Coronary artery (tissue), 2 donors: Measurements from ENCODE around the gene SLAMF1.

Experiments used
- DNase-seq: peaks from one replicate; pipeline ENCODE4 v3.0.0-alpha.2; 2017; ENCODE audit warnings: low spot score
- H3K27ac ChIP-seq, 2 donors: fragments of 200-600 bp; sonication (generic); one replicate each; pipeline ENCODE4 v1.5.1; 2016 to 2019
- H3K4me3 ChIP-seq: fragments of 200-600 bp; sonication (generic); 2 replicates; pipeline ENCODE4 v1.5.1; 2016; ENCODE audit warnings: mild to moderate bottlenecking, moderate library complexity
- TF ChIP-seq, protein P1 (sequence below): fragments of 200-600 bp; sonication (generic); IDR thresholded peaks from one replicate; pipeline ENCODE4 v1.5.1; 2019; ENCODE audit warnings: antibody characterized with exemption

SLAMF1 gene

DNA sequence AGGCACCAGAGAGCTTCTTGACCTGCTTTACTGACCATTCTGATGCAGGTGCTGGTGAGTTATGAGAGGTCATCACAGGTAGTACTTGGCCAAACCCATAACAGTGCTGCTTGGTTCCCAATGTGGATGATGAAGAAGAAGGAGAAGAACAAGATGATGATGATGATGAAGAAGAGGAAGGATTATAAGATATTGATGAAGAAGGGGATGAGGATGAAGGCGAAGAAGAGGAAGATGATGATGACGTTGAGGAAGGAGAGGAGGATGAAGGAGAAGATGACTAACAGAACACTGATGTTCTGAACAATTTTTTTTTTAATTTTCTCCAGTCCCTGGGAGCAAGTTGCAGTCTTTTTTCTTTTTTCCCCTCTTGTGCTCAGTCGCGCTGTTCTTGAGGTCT lies 23.9 kb upstream of the SLAMF1 start:
- Histone ChIP-seq H3K4me3 (no peak overlapping the region), H3K27ac (no peak overlapping the region)
- TF ChIP-seq, protein P1, sequence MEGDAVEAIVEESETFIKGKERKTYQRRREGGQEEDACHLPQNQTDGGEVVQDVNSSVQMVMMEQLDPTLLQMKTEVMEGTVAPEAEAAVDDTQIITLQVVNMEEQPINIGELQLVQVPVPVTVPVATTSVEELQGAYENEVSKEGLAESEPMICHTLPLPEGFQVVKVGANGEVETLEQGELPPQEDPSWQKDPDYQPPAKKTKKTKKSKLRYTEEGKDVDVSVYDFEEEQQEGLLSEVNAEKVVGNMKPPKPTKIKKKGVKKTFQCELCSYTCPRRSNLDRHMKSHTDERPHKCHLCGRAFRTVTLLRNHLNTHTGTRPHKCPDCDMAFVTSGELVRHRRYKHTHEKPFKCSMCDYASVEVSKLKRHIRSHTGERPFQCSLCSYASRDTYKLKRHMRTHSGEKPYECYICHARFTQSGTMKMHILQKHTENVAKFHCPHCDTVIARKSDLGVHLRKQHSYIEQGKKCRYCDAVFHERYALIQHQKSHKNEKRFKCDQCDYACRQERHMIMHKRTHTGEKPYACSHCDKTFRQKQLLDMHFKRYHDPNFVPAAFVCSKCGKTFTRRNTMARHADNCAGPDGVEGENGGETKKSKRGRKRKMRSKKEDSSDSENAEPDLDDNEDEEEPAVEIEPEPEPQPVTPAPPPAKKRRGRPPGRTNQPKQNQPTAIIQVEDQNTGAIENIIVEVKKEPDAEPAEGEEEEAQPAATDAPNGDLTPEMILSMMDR: no peak
- DNase-seq: no peak

DNA sequence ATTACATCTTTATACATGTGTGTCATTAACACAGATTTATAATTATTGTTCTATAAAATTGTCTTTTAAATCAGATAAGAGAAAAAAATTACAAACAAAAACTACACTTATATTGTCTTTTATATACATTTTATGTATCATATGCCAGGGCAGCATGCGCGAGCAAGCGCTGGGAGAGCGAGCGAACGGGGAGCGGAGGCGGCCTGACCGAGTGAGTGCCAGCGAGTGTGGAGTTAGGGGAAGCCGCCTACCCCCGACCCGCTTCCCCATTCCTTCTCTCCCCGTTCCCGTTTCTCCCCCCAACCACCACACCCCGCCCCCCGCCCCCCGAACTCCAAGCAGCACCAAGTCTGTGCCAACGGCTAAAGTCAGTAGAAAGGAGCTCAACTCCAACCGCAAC lies 23.0 kb upstream of the SLAMF1 start:
- Histone ChIP-seq H3K27ac (no peak overlapping the region), H3K4me3 (no peak overlapping the region)
- DNase-seq: no peak
- TF ChIP-seq, protein P1: no peak

DNA sequence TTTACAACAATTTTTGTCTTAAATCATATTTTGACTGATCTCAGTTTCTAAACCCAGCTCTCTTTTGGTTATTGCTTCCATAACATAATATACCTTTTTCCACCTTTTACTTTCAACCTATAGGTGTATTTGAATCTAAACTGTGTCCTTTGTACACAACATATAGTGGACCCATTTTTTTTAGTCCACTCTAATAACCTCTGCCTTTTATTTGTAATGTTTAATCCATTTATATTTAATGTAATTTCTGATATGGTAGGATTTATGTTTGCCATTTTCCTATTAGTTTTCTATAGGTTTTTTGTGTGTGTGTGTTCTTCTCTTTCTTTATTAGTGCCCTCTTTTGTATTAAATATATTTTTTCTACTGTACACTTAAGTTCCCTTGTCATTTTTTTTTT lies 22.4 kb upstream of the SLAMF1 start:
- Histone ChIP-seq H3K4me3 (no peak overlapping the region), H3K27ac (no peak overlapping the region)
- TF ChIP-seq, protein P1: no peak
- DNase-seq: no peak

DNA sequence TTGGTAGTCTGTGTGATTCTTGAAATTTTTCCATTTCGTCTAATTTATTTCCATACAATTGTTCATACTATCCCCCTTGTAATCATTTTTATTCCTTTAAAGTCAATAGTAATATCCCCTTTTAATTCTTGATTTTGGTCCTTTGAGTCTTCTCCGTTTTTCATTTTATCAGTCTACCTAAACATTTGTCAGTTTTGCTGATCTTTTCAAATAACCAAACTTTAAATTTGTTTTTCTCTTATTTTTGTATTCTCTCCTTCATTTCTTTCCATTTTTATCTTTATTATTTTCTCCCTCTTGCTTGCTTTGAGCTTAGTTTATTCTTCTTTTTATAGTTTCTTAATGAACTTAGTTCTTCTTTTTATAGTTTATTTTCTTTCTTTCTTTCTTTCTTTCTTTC lies 21.1 kb upstream of the SLAMF1 start:
- TF ChIP-seq, protein P1: no peak
- no peak for DNase-seq
- H3K27ac ChIP-seq: no peak overlapping the region
- H3K4me3 ChIP-seq: no peak overlapping the region

DNA sequence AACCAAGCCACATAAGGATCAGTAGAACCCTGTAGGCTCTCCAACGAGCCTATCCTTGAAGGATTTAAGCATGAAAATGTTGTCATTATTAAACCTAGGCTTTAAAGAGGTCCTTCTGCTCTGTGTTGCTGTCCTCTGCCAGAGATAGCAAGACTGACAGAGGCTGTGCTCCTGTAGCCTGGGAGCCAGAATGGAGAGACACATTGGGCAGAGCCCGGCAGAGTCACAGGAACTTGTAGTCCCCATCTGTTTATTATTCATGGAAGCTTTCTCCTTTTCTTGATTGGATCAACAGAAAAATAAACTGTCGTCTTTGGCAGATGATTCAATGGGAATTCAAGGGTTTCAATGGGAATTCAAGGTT lies 19.2 kb upstream of the SLAMF1 start:
- DNase-seq: no peak
- Histone ChIP-seq H3K4me3 (no peak overlapping the region), H3K27ac (peak overlapping the region in 1 of 2 donors; percentile 55)
- TF ChIP-seq, protein P1: no peak

DNA sequence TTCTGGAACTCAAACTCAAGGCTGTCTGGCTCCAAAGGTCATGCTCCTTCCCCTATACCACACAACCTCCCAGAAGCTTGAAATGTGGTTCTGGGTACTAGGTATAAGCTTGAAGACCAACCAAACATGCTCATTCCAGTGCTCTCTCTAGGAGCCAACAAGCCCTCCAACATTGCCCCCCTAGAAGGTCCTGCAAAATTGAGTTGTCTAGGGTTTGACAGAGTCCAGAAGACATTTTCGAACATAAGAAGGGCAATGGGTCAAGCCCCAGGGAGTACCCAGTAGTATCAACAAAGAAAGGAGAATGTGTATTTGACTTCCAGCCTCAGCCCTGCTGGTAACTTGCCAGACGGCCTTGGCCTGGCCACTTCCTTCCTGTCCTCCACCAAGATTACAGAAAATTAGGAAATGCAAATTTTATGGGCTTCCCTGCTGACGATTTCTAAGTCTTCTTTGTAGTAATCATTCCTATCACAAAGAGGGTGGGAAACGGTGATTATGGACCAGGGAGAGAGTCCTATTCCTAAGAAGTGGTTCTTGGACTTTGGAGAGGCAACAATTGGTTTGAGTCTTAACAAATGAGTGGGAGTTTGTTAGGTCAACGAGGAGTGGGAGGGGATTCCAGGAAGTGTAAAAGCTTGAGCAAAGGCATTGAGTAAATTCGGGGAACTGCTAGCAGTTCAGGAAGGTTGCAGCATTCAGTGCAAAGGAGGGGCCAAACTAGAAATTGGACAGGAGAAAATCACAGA lies 18.7 kb upstream of the SLAMF1 start:
- TF ChIP-seq, protein P1: no peak
- Histone ChIP-seq H3K4me3 (no peak overlapping the region), H3K27ac (peak overlapping the region in 1 of 2 donors; percentile 55)
- no peak for DNase-seq

DNA sequence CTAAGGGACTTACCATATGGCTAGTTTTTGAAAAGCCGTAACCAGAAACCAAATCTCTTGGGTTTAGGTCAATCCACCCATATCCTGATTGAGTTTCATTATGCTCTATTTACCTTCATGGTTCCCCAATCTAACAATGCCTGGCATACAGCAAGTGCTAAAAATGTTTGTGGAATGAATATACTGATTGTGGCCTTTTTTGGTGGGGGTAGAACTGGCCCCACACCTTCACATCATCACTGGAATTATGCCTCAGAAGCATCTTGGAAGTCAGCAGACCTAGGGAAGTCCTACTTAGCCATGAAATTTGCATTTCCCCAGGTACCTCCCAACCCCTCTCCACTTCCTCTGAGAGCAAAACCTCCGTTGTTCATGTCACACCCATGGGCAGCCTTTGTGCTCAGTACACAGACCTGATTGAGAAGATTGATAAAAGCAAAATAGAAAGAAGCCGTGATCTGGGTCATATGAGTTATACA lies 17.8 kb upstream of the SLAMF1 start:
- no peak for DNase-seq
- no peak overlapping the region for H3K27ac ChIP-seq
- no peak overlapping the region for H3K4me3 ChIP-seq
- TF ChIP-seq, protein P1: no peak
